Nephron (organoid): ENCODE measurements around the gene PAPOLA.

Source experiments
- H3K27ac Mint-ChIP-seq, 3 experiments: 2 replicates each; pipeline ENCODE4 v1.8.0; 2020; ENCODE audit warnings: mixed read lengths in 3 of 3, mild to moderate bottlenecking in 2 of 3, moderate library complexity in 1 of 3
- H3K27me3 Mint-ChIP-seq: 2 replicates; pipeline ENCODE4 v1.8.0; 2021; ENCODE audit warnings: low read depth, mild to moderate bottlenecking, moderate library complexity, mixed read lengths
- H3K36me3 Mint-ChIP-seq: 2 replicates; pipeline ENCODE4 v1.8.0; 2020; ENCODE audit warnings: low read depth, mixed read lengths
- H3K4me1 Mint-ChIP-seq: 2 replicates; pipeline ENCODE4 v1.8.0; 2020; ENCODE audit warnings: mixed read lengths
- H3K4me3 Mint-ChIP-seq, 3 experiments: 2 replicates each; pipeline ENCODE4 v1.8.0; 2020; ENCODE audit warnings: mild to moderate bottlenecking in 3 of 3, mixed read lengths in 3 of 3, moderate library complexity in 2 of 3
- H3K9me3 Mint-ChIP-seq: 2 replicates; pipeline ENCODE4 v1.8.0; 2020; ENCODE audit warnings: mixed read lengths
- TF ChIP-seq, protein P1 (sequence below), 3 experiments: fragments of 200-600 bp; sonication (generic); IDR thresholded peaks; one replicate each; pipeline ENCODE4 v1.5.0; 2021; ENCODE audit warnings: antibody characterized with exemption in 3 of 3; ENCODE audit not compliant: unreplicated experiment in 3 of 3

Gene PAPOLA

DNA sequence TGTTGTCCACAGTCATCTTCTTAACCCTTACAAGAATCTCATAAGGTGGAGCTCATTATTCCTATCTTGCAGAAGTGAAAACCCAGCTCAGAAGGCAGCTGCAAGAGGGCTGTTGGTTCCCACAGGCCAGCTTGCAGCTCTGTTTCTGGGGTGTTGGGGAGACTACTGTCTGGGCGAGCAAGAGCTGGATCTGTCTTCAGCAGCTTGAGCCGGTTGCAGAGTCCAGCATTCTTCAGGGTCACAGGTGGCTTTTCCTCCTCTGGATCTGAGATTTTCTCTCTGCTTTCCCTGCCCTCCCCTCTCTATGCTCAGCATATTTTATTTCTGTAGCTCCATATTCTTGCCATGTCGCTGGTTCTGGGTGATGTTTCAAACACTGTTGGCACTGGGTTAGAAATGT lies 87.4 kb downstream of the PAPOLA start:
- Mint-ChIP-seq H3K27me3 (peaks cover 45% of the 10 kb centered on the region), H3K36me3 (no peaks in the 10 kb centered on the region), H3K4me3 (no peak overlapping the region), H3K4me1 (peaks cover 41% of the 10 kb centered on the region), H3K9me3 (no peaks in the 10 kb centered on the region), H3K27ac (no peak overlapping the region)
- TF ChIP-seq, protein P1, sequence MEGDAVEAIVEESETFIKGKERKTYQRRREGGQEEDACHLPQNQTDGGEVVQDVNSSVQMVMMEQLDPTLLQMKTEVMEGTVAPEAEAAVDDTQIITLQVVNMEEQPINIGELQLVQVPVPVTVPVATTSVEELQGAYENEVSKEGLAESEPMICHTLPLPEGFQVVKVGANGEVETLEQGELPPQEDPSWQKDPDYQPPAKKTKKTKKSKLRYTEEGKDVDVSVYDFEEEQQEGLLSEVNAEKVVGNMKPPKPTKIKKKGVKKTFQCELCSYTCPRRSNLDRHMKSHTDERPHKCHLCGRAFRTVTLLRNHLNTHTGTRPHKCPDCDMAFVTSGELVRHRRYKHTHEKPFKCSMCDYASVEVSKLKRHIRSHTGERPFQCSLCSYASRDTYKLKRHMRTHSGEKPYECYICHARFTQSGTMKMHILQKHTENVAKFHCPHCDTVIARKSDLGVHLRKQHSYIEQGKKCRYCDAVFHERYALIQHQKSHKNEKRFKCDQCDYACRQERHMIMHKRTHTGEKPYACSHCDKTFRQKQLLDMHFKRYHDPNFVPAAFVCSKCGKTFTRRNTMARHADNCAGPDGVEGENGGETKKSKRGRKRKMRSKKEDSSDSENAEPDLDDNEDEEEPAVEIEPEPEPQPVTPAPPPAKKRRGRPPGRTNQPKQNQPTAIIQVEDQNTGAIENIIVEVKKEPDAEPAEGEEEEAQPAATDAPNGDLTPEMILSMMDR (IDR thresholded peaks at IDR 0.05; ENCODE audit: unreplicated experiment in 3 of 3): no peak

DNA sequence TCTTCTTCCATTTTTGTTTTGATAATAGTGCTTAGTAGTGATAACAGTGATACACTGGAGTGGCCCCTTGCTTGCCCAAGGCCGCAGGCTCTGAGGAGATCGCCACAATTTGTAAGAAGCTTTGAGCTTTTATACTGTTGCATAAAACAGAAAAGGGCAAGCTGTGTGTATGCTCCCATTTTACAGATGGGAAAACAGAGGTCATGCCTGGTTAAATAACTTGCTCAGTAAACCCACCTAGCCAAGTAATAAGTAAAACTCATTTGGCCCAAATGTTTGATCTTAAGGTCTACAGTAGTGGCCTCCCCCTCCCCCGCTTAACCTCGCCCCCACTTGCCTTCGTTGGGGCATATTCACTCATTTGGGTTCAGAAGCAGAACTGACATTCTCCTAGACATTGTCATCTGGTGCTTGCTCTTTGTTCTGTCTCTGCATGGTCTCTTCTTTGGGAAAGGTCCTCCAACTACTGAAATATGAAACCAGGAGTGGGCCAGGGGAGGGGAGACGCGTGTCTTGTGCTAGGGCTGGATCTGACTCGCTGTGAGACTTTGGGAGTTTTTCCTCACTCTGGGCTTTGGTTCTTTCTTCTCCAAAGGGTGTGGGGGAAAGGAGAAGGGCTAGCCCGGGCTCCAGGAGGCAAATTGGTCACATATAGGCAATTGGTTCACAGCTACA lies 88.1 kb downstream of the PAPOLA start:
- Mint-ChIP-seq H3K36me3 (no peaks in the 10 kb centered on the region), H3K4me1 (peaks cover 37% of the 10 kb centered on the region), H3K27me3 (peaks cover 40% of the 10 kb centered on the region), H3K9me3 (no peaks in the 10 kb centered on the region), H3K4me3 (no peak overlapping the region), H3K27ac (no peak overlapping the region)
- TF ChIP-seq, protein P1 (IDR thresholded peaks at IDR 0.05; ENCODE audit: unreplicated experiment in 3 of 3): no peak

DNA sequence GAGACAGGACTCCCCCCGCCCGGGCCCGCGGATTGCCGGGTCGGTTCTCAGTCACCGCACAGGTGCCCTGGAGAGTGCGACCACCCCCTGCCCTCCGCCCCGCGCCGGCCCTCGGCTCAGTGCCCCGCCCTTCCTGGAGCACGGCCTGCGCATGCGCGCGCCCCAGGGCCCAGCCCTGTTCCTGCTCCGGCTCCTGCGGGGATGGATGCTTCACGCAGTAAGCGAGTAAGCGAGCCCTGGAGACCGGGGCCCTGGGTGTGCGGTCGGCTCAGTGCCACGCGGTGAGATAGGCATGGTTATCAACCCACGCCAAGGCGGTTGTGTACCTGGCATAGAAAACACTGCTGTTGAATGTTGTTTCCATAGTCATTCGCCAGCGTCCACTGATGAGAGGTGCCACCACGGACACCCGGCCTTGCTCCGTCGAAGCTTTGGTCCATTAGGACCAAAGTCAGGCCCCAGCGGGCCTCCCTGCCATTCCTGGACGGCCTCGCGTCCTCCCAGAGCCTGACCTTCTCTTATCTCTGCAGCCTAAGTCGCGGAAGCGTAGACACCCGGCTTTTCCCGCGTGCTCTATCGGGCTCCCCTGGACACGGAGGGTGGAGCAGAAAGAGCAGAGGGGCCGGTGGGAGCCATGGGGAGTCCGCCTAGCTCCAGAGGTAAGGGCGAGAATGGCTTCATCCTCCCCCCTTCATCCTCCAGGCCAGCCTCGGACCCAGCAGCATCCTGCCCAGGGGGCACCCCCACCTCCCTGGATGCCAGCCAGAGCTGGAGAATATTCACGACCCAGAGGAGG lies 90.6 kb downstream of the PAPOLA start:
- H3K9me3 Mint-ChIP-seq: no peaks in the 10 kb centered on the region
- no peaks in the 10 kb centered on the region for H3K36me3 Mint-ChIP-seq
- no peak overlapping the region for H3K27ac Mint-ChIP-seq
- H3K4me1 Mint-ChIP-seq: peaks cover 22% of the 10 kb centered on the region
- peaks cover 34% of the 10 kb centered on the region for H3K27me3 Mint-ChIP-seq
- TF ChIP-seq, protein P1 (IDR thresholded peaks at IDR 0.05; ENCODE audit: unreplicated experiment in 3 of 3): no peak
- peak overlapping the region; percentile 36 to 67 (median 42) for H3K4me3 Mint-ChIP-seq

DNA sequence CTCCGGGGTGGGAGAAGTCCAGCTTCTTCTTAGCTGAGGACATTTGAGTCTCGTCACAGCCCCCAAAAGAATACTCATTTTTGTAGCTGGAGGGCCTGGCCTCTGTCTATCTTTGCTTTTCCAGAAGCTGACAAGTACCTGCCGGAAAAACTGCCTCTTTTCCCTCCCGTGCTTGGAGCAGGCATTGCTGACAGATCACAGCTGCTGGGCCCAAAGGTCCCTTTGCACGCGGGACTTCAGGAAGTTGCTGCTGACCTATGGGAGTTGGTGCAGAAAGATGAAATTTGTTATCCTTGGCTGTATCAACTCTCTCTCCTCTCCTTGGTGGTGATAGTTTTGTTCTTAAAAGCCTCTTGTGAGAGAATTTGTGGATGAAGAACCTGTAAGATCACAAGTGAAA lies 92.8 kb downstream of the PAPOLA start:
- TF ChIP-seq, protein P1 (IDR thresholded peaks at IDR 0.05; ENCODE audit: unreplicated experiment in 3 of 3): no peak
- no peak overlapping the region for H3K27ac Mint-ChIP-seq
- H3K4me3 Mint-ChIP-seq: no peak overlapping the region
- no peaks in the 10 kb centered on the region for H3K36me3 Mint-ChIP-seq
- no peaks in the 10 kb centered on the region for H3K9me3 Mint-ChIP-seq
- peaks cover 7% of the 10 kb centered on the region for H3K4me1 Mint-ChIP-seq
- peaks cover 25% of the 10 kb centered on the region for H3K27me3 Mint-ChIP-seq

DNA sequence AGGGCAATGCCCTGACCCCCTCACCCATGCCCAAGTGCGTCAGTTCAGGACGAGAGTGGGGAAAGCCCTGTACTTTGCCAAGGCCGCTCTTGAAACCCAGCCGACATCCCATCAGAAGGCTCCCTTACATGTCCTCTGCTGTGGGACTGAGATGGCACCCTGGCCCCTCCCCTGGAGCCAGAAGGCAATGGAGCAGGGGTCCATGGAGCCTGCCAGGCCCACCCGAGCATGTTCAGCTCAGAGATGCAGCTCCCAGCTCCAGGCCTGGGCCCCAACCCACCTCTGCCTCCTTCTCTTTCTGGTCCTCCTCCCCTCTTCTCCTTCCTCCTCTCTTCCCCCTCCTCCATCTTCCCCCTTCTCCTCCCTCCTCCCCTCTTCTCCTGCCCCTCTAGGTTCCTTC lies 95.5 kb downstream of the PAPOLA start:
- H3K27ac Mint-ChIP-seq: no peak overlapping the region
- peaks cover 4% of the 10 kb centered on the region for H3K9me3 Mint-ChIP-seq
- no peak overlapping the region for H3K4me3 Mint-ChIP-seq
- no peaks in the 10 kb centered on the region for H3K4me1 Mint-ChIP-seq
- H3K36me3 Mint-ChIP-seq: no peaks in the 10 kb centered on the region
- H3K27me3 Mint-ChIP-seq: peaks cover 22% of the 10 kb centered on the region
- TF ChIP-seq, protein P1 (IDR thresholded peaks at IDR 0.05; ENCODE audit: unreplicated experiment in 3 of 3): no peak
